RWPE1 (cell line): ENCODE measurements around the gene APLF.

ENCODE experiments used
- CTCF ChIA-PET: fragments of 350-600 bp; sonication (Branson Sonifier 250); formaldehyde crosslinking; extraction: SDS; loops from one replicate; lab custom pipeline; 2021; lab: Yijun Ruan, JAX
- POLR2A ChIA-PET: fragments of 400-600 bp; formaldehyde crosslinking; extraction: SDS; loops from one replicate; lab custom pipeline; 2020; ENCODE audit warnings: antibody characterized with exemption; ENCODE audit not compliant: low non-redundant PET; lab: Yijun Ruan, JAX
- DNase-seq: peaks from one replicate; pipeline ENCODE4 v3.0.0; 2012; ENCODE audit warnings: low spot score
- H3K27ac ChIP-seq: fragments of 450-650 bp; 2 replicates; pipeline ENCODE4 v1.5.1; 2017
- TF ChIP-seq, protein P1 (sequence below): fragments of 450-650 bp; conservative IDR thresholded peaks from 2 replicates; pipeline ENCODE4 v1.5.1; 2017; ENCODE audit warnings: low read depth, mild to moderate bottlenecking

APLF gene

DNA sequence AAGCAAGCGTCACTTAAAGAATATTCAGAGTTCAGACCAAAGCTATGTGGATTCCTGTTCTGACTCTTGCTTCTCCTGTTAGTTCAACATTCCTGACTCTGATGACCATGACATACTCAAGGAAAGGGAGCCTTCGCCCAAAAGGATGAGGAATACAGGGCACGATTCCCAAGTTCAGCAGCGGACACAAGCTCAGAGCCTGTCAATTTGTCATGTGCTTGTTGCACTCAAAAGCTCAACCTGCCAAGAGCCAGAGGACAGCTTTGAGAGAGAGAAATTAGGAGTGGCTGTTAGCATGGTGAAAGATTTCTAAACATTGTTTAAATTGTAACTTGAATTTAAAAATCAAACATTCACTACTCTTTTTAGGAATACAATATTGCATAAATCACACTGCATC, 33.3 kb downstream of the APLF start:
- no peak for DNase-seq
- no peak overlapping the region for H3K27ac ChIP-seq
- CTCF ChIA-PET = no interaction called here
- POLR2A ChIA-PET = no interaction called here
- TF ChIP-seq, protein P1, sequence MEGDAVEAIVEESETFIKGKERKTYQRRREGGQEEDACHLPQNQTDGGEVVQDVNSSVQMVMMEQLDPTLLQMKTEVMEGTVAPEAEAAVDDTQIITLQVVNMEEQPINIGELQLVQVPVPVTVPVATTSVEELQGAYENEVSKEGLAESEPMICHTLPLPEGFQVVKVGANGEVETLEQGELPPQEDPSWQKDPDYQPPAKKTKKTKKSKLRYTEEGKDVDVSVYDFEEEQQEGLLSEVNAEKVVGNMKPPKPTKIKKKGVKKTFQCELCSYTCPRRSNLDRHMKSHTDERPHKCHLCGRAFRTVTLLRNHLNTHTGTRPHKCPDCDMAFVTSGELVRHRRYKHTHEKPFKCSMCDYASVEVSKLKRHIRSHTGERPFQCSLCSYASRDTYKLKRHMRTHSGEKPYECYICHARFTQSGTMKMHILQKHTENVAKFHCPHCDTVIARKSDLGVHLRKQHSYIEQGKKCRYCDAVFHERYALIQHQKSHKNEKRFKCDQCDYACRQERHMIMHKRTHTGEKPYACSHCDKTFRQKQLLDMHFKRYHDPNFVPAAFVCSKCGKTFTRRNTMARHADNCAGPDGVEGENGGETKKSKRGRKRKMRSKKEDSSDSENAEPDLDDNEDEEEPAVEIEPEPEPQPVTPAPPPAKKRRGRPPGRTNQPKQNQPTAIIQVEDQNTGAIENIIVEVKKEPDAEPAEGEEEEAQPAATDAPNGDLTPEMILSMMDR = no peak

DNA sequence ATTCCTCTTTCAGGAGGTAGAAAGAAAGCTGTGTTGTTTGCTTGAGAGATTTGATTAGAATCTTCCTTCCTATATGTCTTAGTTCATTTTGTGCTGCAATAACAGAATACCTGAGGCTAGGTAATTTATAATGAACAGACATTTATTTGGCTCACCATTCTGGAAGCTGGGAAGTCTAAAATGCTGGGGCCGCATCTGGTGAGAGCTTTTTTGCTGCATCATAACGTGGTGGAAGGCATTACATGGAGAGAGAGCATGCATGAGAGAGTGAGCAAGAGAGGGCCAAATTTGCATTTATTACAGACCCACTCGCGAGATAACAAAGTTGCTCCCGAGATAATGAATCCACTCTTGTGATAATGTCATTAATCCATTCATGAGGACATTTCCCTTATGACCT, 34.4 kb downstream of the APLF start:
- no peak overlapping the region for H3K27ac ChIP-seq
- TF ChIP-seq, protein P1 = no peak
- DNase-seq = no peak
- CTCF ChIA-PET = no interaction called here
- POLR2A ChIA-PET = no interaction called here

DNA sequence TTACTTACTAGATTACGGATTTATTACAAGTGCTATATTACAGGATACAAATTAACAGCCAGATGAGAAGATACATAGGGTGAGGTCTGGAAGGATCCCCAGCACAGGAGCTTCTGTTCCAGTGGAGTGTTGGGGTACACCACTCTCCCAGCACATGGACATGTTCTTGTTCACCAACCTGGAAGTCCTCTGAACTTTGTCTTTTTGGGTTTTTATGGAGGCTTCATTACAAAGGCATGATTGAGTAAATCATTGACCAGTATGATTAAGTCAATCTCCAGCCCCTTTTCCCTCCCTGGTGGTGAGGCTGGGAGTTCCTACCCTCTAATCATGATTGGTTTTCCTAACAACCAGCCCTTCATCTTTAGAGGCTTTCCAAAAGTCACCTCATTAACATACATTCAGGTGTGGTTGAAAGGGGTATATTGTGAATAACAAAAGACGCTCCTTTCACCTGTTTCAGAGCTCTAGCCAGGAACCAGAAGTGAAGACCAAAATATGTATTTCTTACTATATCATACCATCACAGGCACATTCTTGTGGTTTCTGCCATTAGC, 38.3 kb downstream of the APLF start:
- TF ChIP-seq, protein P1 = no peak
- ChIA-PET CTCF (interaction anchor here (0.6 kb wide), 2 partner anchors 99 to 629 kb away, joined by 3 to 4 read pairs; no protein-coding TSS in a partner anchor), POLR2A (no interaction called here)
- DNase-seq = no peak
- H3K27ac ChIP-seq = no peak overlapping the region

DNA sequence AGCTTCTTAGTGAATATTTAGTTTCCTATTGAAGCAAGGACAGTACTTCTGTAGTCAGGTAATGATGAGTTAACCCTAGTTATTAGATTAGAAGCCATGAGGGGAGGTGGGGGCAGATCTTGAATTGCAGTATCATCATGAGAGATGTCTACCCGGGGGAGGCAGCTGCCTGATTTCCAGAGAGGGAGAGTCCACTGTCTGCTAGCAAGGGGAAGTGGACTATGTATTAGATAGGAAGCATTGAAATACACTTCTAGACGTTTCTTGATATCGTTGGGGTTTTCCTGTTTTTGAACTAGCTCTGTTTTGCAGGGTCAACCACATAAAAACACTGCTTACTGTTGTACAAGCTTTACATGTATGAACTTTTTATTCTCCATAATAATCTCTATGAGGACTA, 38.8 kb downstream of the APLF start:
- TF ChIP-seq, protein P1 = no peak
- H3K27ac ChIP-seq = no peak overlapping the region
- POLR2A ChIA-PET = no interaction called here
- CTCF ChIA-PET = interaction anchor here (0.6 kb wide), 1 partner anchor 629 kb away, joined by 4 read pairs; no protein-coding TSS in a partner anchor
- DNase-seq = no peak

DNA sequence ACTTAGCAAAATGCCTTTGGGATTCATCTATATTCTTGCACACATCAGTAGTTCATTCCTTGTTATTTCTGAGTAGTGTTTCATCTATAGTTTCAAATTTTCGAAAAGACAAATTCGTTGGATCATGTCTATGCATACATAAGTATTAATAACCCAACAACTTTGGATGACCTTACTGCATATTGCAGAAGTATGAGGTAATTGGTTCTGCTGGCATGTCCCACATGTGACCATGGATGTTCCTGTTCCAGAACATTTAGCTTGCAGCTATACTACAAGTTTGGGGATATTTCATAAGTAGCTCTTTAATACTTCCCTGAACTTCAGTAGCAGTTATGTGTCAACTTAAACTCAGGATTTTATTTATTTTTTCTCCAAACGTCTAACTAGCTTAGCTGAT, 44.9 kb downstream of the APLF start:
- ChIA-PET CTCF (interaction anchor here (0.6 kb wide), 1 partner anchor 679 kb away, joined by 3 read pairs; no protein-coding TSS in a partner anchor), POLR2A (no interaction called here)
- H3K27ac ChIP-seq = no peak overlapping the region
- DNase-seq = no peak
- TF ChIP-seq, protein P1 = no peak

DNA sequence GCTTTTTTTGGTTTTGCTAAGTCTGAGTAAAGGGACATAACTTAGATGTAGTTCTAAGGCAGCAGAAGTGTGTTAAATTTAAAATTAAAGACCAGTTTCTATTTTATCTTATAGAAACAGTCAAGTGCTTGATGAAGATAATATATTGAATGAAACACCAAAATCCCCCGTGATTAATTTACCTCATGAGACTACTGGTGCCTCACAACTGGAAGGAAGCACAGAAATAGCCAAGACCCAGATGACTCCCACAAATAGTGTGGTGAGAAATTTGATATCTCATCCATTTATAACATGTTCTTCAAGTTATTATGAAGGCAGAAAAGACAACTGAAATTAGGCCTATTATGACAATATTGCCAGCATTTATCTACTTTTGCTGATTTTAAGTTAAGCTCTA, 45.6 kb downstream of the APLF start:
- ChIA-PET CTCF (interaction anchor here (0.6 kb wide), 1 partner anchor 680 kb away, joined by 3 read pairs; no protein-coding TSS in a partner anchor), POLR2A (no interaction called here)
- no peak overlapping the region for H3K27ac ChIP-seq
- DNase-seq = no peak
- TF ChIP-seq, protein P1 = no peak
